Adrenal gland (tissue), 12 donors: ENCODE data around the gene TFDP1. TPM values are rescaled to one million over a fixed set of nuclear protein-coding genes. Genes with fewer than 3 reads are reported as not detected.
A peak's percentile ranks its signal among the peaks of the same experiment; 100 is the strongest.

Source experiments
- DNase-seq, 7 donors: peaks; one replicate each; pipeline ENCODE4 v3.0.0-alpha.2; 2019 to 2020
- H3K27ac ChIP-seq, 5 donors: fragments of 200-600 bp; sonication (generic) in 4 of 5; 1 replicate in 3 of 5; 2 replicates in 2 of 5; pipeline versions ENCODE4 v1.5.1 to v1.8.0; 2016 to 2020; ENCODE audit warnings: mild to moderate bottlenecking in 1 of 5
- H3K27me3 ChIP-seq: fragments of 200-600 bp; 2 replicates; pipeline ENCODE4 v1.8.0; 2021
- H3K36me3 ChIP-seq, 2 donors: fragments of 200-600 bp; replicated peaks in 1 of 2; 1 replicate in 1 of 2; 2 replicates in 1 of 2; pipeline versions ENCODE4 v1.5.1 to v1.8.0; 2018 to 2022
- H3K4me1 ChIP-seq, 2 donors: fragments of 200-600 bp; replicated peaks in 1 of 2; 1 replicate in 1 of 2; 2 replicates in 1 of 2; pipeline versions ENCODE4 v1.5.1 to v1.8.0; 2018 to 2021
- H3K4me3 ChIP-seq, 4 donors: fragments of 200-600 bp; sonication (generic) in 3 of 4; one replicate each; pipeline ENCODE4 v1.5.1; 2016 to 2018
- H3K9me3 ChIP-seq, 3 donors: fragments of 200-600 bp; sonication (generic) in 1 of 3; replicated peaks in 1 of 3; 1 replicate in 2 of 3; 2 replicates in 1 of 3; pipeline versions ENCODE4 v1.5.1 to v1.8.0; 2016 to 2021
- CTCF ChIP-seq, 6 experiments: fragments of 450-650 bp in 4 of 6; fragments of 200-600 bp in 2 of 6; sonication (generic) in 1 of 6; IDR thresholded peaks; 1 replicate in 5 of 6; 2 replicates in 1 of 6; pipeline versions ENCODE4 v1.5.1 to v1.8.0; 2016 to 2021; ENCODE audit warnings: antibody characterized with exemption in 6 of 6, mild to moderate bottlenecking in 2 of 6, moderate library complexity in 1 of 6
- POLR2A ChIP-seq, 2 donors: fragments of 450-650 bp; IDR thresholded peaks; one replicate each; pipeline ENCODE4 v1.6.1; 2017; ENCODE audit warnings: antibody characterized with exemption in 2 of 2, mild to moderate bottlenecking in 2 of 2, moderate library complexity in 1 of 2
- WGBS, 4 donors: extraction: QIAGEN DNeasy Blood & Tissue Kit in 2 of 4; methylation state at CpG; one replicate each; pipeline versions ENCODE4 v1.1.5 to v1.1.7; 2013 to 2017; 5-methylcytosine and 5-hydroxymethylcytosine counted together
- intact Hi-C, 2 donors: fragments of 100-400 bp; cut with DNase I; formaldehyde crosslinking; loops; one replicate each; pipeline versions ENCODE4 v1.14.1 to v1.15.0; 2022 to 2023
- polyA plus RNA-seq, 3 donors: library from polyadenylated mRNA; stranded (reverse); fragments of 200-250 nt in 2 of 3; fragments of 350-450 nt in 1 of 3; fragmentation: Illumina TruSeq in 1 of 3; extraction: RNeasy Lipid Tissue Mini Kit (QIAGEN cat#74804) in 1 of 3; gene quantifications; one replicate each; pipeline ENCODE4 v1.2.3, GENCODE V29; 2013 to 2014
- total RNA-seq, 9 donors: library from RNA; depleted of rRNA in 4 of 9; stranded (reverse); fragments of >200 nt in 4 of 9; fragments of 120-200 nt in 1 of 9; fragmentation: NEBNext Ultra II Directional in 1 of 9; extraction: Animal tissue kit (Norgen Biotek cat#: 25700) in 1 of 9; gene quantifications; one replicate each; pipeline versions ENCODE4 v1.1.0 to v1.2.4, GENCODE V29; 2013 to 2023
- donor health status: healthy with polysubstance abuse.
- donor health status: Bipolar disorder and iron deficiency.
- donor health status: DM: yes; HTN: yes; CAD: no.
- donor health status: DM: no; HTN: no; CAD: no.
- donor health status: DM: no; HTN: no; CAD: no.
- donor health status: DM: yes; HTN: yes; CAD: no.

TFDP1 gene
- total and polyA plus RNA-seq, 12 donors = 16.5 to 50.0 (median 35.5) TPM

- intact Hi-C loops = no loop called here
- TF ChIP-seq POLR2A (IDR thresholded peaks at IDR 0.05) (no peak), CTCF (IDR thresholded peaks at IDR 0.05) (no peak)
- Histone ChIP-seq H3K9me3 (no peaks in the 10 kb centered on the region), H3K27me3 (no peaks in the 10 kb centered on the region), H3K4me3 (no peak overlapping the region), H3K27ac (no peak overlapping the region), H3K36me3 (no peaks in the 10 kb centered on the region), H3K4me1 (peaks cover 8 to 13% of the 10 kb centered on the region in 2 donors)
- WGBS, 4 donors = 91 to 96% (median 94%) methylated on average over 13 to 37 of the region's 37 CpGs
- DNase-seq = peak in 2 of 7 donors; percentile 9 to 12
These were observed 67.2 kb downstream of the TFDP1 start for GRCh38 chr13:113651511-113652403.

GRCh38 chr13:113652404-113653263 lies 68.1 kb downstream of the TFDP1 start:
- DNase-seq = peak in 2 of 7 donors; percentile 6 to 10
- H3K4me3 ChIP-seq = no peak overlapping the region
- no peaks in the 10 kb centered on the region for H3K9me3 ChIP-seq
- intact Hi-C loops = no loop called here
- H3K27me3 ChIP-seq = no peaks in the 10 kb centered on the region
- peaks cover 6 to 8% of the 10 kb centered on the region in 2 donors for H3K4me1 ChIP-seq
- no peak for TF ChIP-seq POLR2A (IDR thresholded peaks at IDR 0.05)
- TF ChIP-seq CTCF (IDR thresholded peaks at IDR 0.05) = no peak
- WGBS, 4 donors = 85 to 90% (median 88%) methylated on average over 22 to 24 of the region's 24 CpGs
- no peaks in the 10 kb centered on the region for H3K36me3 ChIP-seq
- H3K27ac ChIP-seq = no peak overlapping the region

GRCh38 chr13:113653264-113654174 lies 69.0 kb downstream of the TFDP1 start:
- intact Hi-C loops = no loop called here
- Histone ChIP-seq H3K4me3 (no peak overlapping the region), H3K36me3 (no peaks in the 10 kb centered on the region), H3K9me3 (no peaks in the 10 kb centered on the region), H3K27me3 (no peaks in the 10 kb centered on the region), H3K27ac (no peak overlapping the region), H3K4me1 (no peaks in the 10 kb centered on the region)
- peak in 2 of 7 donors; percentile 5 to 7 for DNase-seq
- no peak for TF ChIP-seq POLR2A (IDR thresholded peaks at IDR 0.05)
- no peak for TF ChIP-seq CTCF (IDR thresholded peaks at IDR 0.05)
- 64 to 72% (median 67%) methylated on average over 21 to 24 of the region's 24 CpGs for WGBS, 4 donors
